HG02885 (cell line): ENCODE results near the gene C6orf89.
"Not testable (repeated sequence)": the region's sequence is repeated elsewhere in the genome, so short reads cannot be mapped to it uniquely, and the experiment has no call there.

Experiments used
- ATAC-seq: cut with Tn5 transposase; IDR thresholded peaks from one replicate; pipeline ENCODE4 v1.9.1; 2021; ENCODE audit warnings: mild to moderate bottlenecking; ENCODE audit not compliant: unreplicated experiment, poor library complexity

C6orf89 gene

GRCh38 chr6:36917541-36918193 is 31.9 kb downstream of the C6orf89 start:
- no peak for ATAC-seq

- no peak for ATAC-seq
Observed at GRCh38 chr6:36920049-36920448, 34.3 kb downstream of the C6orf89 start.

GRCh38 chr6:36920546-36920945 is 34.8 kb downstream of the C6orf89 start:
- ATAC-seq, result no peak

- ATAC-seq, result no peak
Observed at GRCh38 chr6:36924131-36924530, 38.4 kb downstream of the C6orf89 start.

- ATAC-seq, result no peak
Observed at GRCh38 chr6:36924778-36925374, 39.1 kb downstream of the C6orf89 start.

- no peak for ATAC-seq
Observed at GRCh38 chr6:36925809-36926208, 40.1 kb downstream of the C6orf89 start.

- ATAC-seq, result no peak
Observed at GRCh38 chr6:36926708-36927513, 41.2 kb downstream of the C6orf89 start.

GRCh38 chr6:36927691-36928546 is 42.2 kb downstream of the C6orf89 start:
- ATAC-seq, result no peak

- ATAC-seq, result no peak
Observed at GRCh38 chr6:36928547-36928918, 42.8 kb downstream of the C6orf89 start.

- no peak for ATAC-seq
Observed at GRCh38 chr6:36929152-36929551, 43.4 kb downstream of the C6orf89 start.

- no peak for ATAC-seq
Observed at GRCh38 chr6:36929607-36930006, 43.9 kb downstream of the C6orf89 start.

- ATAC-seq, result no peak
Observed at GRCh38 chr6:36930483-36930882, 44.7 kb downstream of the C6orf89 start.

GRCh38 chr6:36933102-36933501 is 47.4 kb downstream of the C6orf89 start:
- ATAC-seq, result no peak

GRCh38 chr6:36933519-36933918 is 47.8 kb downstream of the C6orf89 start:
- no peak for ATAC-seq

- ATAC-seq, result no peak
Observed at GRCh38 chr6:36934901-36935300, 49.1 kb downstream of the C6orf89 start.

- no peak for ATAC-seq
Observed at GRCh38 chr6:36936824-36937223, 51.1 kb downstream of the C6orf89 start.

- ATAC-seq, result no peak
Observed at GRCh38 chr6:36937896-36938295, 52.1 kb downstream of the C6orf89 start.

- no peak for ATAC-seq
Observed at GRCh38 chr6:36938536-36938935, 52.8 kb downstream of the C6orf89 start.

GRCh38 chr6:36939005-36939404 is 53.3 kb downstream of the C6orf89 start:
- not testable (repeated sequence) for ATAC-seq

GRCh38 chr6:36940027-36940426 is 54.3 kb downstream of the C6orf89 start:
- ATAC-seq, result no peak

GRCh38 chr6:36941561-36941960 is 55.8 kb downstream of the C6orf89 start:
- ATAC-seq, result not testable (repeated sequence)
